MM.1S (cell line): ENCODE data around the gene IMMP2L.

Source experiments
- DNase-seq: peaks from one replicate; pipeline ENCODE4 v3.0.0-alpha.2; 2015
- H2AFZ ChIP-seq: fragments of 300-600 bp; sonication (generic); 2 replicates; pipeline ENCODE4 v1.6.0; 2016; ENCODE audit warnings: antibody characterized with exemption, low read length
- H3F3A ChIP-seq: fragments of 300-600 bp; sonication (generic); 2 replicates; pipeline ENCODE4 v1.6.1; 2016; ENCODE audit warnings: mild to moderate bottlenecking, antibody characterized with exemption, low read length, moderate library complexity, mixed read lengths; ENCODE audit not compliant: insufficient read depth
- H3K27ac ChIP-seq: fragments of 300-600 bp; sonication (generic); 2 replicates; pipeline ENCODE4 v1.5.1; 2016; ENCODE audit warnings: mild to moderate bottlenecking, low read length
- H3K27me3 ChIP-seq: fragments of 300-600 bp; sonication (generic); replicated peaks from 2 replicates; pipeline ENCODE4 v1.6.0; 2016; ENCODE audit warnings: low read length; ENCODE audit not compliant: insufficient read depth
- H3K36me3 ChIP-seq: fragments of 300-600 bp; sonication (generic); replicated peaks from 2 replicates; pipeline ENCODE4 v1.6.1; 2016; ENCODE audit warnings: mild to moderate bottlenecking, low read length, mixed read lengths; ENCODE audit not compliant: insufficient read depth
- H3K4me1 ChIP-seq: fragments of 300-600 bp; sonication (generic); 2 replicates; pipeline ENCODE4 v1.6.1; 2016; ENCODE audit warnings: low read length, mixed read lengths
- H3K4me2 ChIP-seq: fragments of 300-600 bp; sonication (generic); 2 replicates; pipeline ENCODE4 v1.6.0; 2016; ENCODE audit warnings: low read depth, low read length
- H3K4me3 ChIP-seq: fragments of 300-600 bp; sonication (generic); 2 replicates; pipeline ENCODE4 v1.5.1; 2016; ENCODE audit warnings: low read length, mixed read lengths
- H3K79me2 ChIP-seq: fragments of 300-600 bp; sonication (generic); 2 replicates; pipeline ENCODE4 v1.6.1; 2016; ENCODE audit warnings: mixed run types, low read length, mixed read lengths
- H3K9ac ChIP-seq: fragments of 300-600 bp; sonication (generic); 2 replicates; pipeline ENCODE4 v1.6.1; 2016; ENCODE audit warnings: low read length, mixed read lengths
- H3K9me2 ChIP-seq: fragments of 300-600 bp; sonication (generic); replicated peaks from 2 replicates; pipeline ENCODE4 v1.6.1; 2016; ENCODE audit warnings: mild to moderate bottlenecking, low read length, mixed read lengths; ENCODE audit not compliant: insufficient read depth
- H3K9me3 ChIP-seq: fragments of 300-600 bp; sonication (generic); replicated peaks from 2 replicates; pipeline ENCODE4 v1.6.1; 2016; ENCODE audit warnings: mild to moderate bottlenecking, low read length, mixed read lengths; ENCODE audit not compliant: insufficient read depth
- H4K20me1 ChIP-seq: fragments of 300-600 bp; sonication (generic); 2 replicates; pipeline ENCODE4 v1.6.1; 2016; ENCODE audit warnings: mild to moderate bottlenecking, low read length, moderate library complexity, mixed read lengths; ENCODE audit not compliant: insufficient read depth
- CTCF ChIP-seq: fragments of 300-600 bp; sonication (generic); IDR thresholded peaks from 2 replicates; pipeline ENCODE4 v1.5.1; 2016; ENCODE audit warnings: antibody characterized with exemption, low read length, mixed read lengths
- EZH2 ChIP-seq: fragments of 300-600 bp; sonication (generic); optimal IDR thresholded peaks from 2 replicates; pipeline ENCODE3; 2017; ENCODE audit warnings: low read depth, mild to moderate bottlenecking, antibody characterized with exemption, low read length, mixed read lengths
- EZH2phosphoT487 ChIP-seq: fragments of 300-600 bp; sonication (generic); IDR thresholded peaks from 2 replicates; pipeline ENCODE4 v1.6.1; 2018; ENCODE audit warnings: antibody characterized with exemption, low read length

The IMMP2L gene

GRCh38 chr7:111571720-111572119 is 9.4 kb upstream of the IMMP2L start:
- H3K27ac ChIP-seq: no peak overlapping the region
- H3K27me3 ChIP-seq: no peaks in the 10 kb centered on the region
- H3K9me3 ChIP-seq: no peaks in the 10 kb centered on the region

GRCh38 chr7:111568870-111569462 is 6.7 kb upstream of the IMMP2L start:
- no peak overlapping the region for H3K27ac ChIP-seq
- H3K4me2 ChIP-seq: no peak overlapping the region
- H3K36me3 ChIP-seq: no peaks in the 10 kb centered on the region
- H3K9me2 ChIP-seq: no peaks in the 10 kb centered on the region
- H4K20me1 ChIP-seq: no peaks in the 10 kb centered on the region
- H3F3A ChIP-seq: no peaks in the 10 kb centered on the region
- H3K79me2 ChIP-seq: no peaks in the 10 kb centered on the region
- no peak overlapping the region for H3K4me3 ChIP-seq
- no peak for DNase-seq
- H3K27me3 ChIP-seq: no peaks in the 10 kb centered on the region
- H3K9ac ChIP-seq: no peak overlapping the region
- H3K4me1 ChIP-seq: no peaks in the 10 kb centered on the region
- TF ChIP-seq EZH2 (no peak), EZH2phosphoT487 (no peak), CTCF (no peak)
- H3K9me3 ChIP-seq: no peaks in the 10 kb centered on the region
- H2AFZ ChIP-seq: no peak overlapping the region

More at GRCh38 chr7:111571720-111572119, 9.4 kb upstream of the IMMP2L start:
- H3K4me3 ChIP-seq: no peak overlapping the region
- no peak overlapping the region for H3K4me2 ChIP-seq
- no peaks in the 10 kb centered on the region for H3K36me3 ChIP-seq
- H3K79me2 ChIP-seq: no peaks in the 10 kb centered on the region
- no peak for DNase-seq
- H3K4me1 ChIP-seq: no peaks in the 10 kb centered on the region
- H3K9ac ChIP-seq: no peak overlapping the region
- no peak for TF ChIP-seq EZH2
- TF ChIP-seq EZH2phosphoT487: no peak
- TF ChIP-seq CTCF: no peak
- H3F3A ChIP-seq: no peaks in the 10 kb centered on the region
- H2AFZ ChIP-seq: no peak overlapping the region
- H4K20me1 ChIP-seq: no peaks in the 10 kb centered on the region
- H3K9me2 ChIP-seq: no peaks in the 10 kb centered on the region

GRCh38 chr7:111568419-111568818 is 6.1 kb upstream of the IMMP2L start:
- no peaks in the 10 kb centered on the region for H4K20me1 ChIP-seq
- H3K79me2 ChIP-seq: no peaks in the 10 kb centered on the region
- H3K4me3 ChIP-seq: no peak overlapping the region
- no peak overlapping the region for H3K4me2 ChIP-seq
- no peak overlapping the region for H2AFZ ChIP-seq
- TF ChIP-seq CTCF (no peak), EZH2 (no peak)
- no peaks in the 10 kb centered on the region for H3F3A ChIP-seq
- no peaks in the 10 kb centered on the region for H3K9me3 ChIP-seq
- H3K4me1 ChIP-seq: no peaks in the 10 kb centered on the region
- H3K9ac ChIP-seq: no peak overlapping the region
- H3K27ac ChIP-seq: no peak overlapping the region
- H3K27me3 ChIP-seq: no peaks in the 10 kb centered on the region
- DNase-seq: no peak
- H3K9me2 ChIP-seq: no peaks in the 10 kb centered on the region
- H3K36me3 ChIP-seq: no peaks in the 10 kb centered on the region
